DND-41 (cell line): ENCODE results near the gene FCN1.

Experiments
- ATAC-seq: fragments of 200-7000 bp; cut with Tn5 transposase; 3 replicates; pipeline ENCODE4 v1.9.1; 2021; ENCODE audit warnings: low read depth; ENCODE audit not compliant: insufficient read depth
- DNase-seq: peaks from one replicate; pipeline ENCODE4 v3.0.0-alpha.2; 2020
- H2AFZ ChIP-seq: 2 replicates; pipeline ENCODE4 v1.6.0; 2012; ENCODE audit warnings: low read depth, low read length
- H3K27ac ChIP-seq: 2 replicates; pipeline ENCODE4 v1.5.1; 2012; ENCODE audit warnings: low read length, inconsistent platforms
- H3K27me3 ChIP-seq: fragments of 200-600 bp; sonication (generic); 2 replicates; pipeline ENCODE4 v1.6.0; 2012; ENCODE audit warnings: low read length, mild to moderate bottlenecking, inconsistent platforms; ENCODE audit not compliant: insufficient read depth, poor library complexity
- H3K36me3 ChIP-seq: 2 replicates; pipeline ENCODE4 v1.5.1; 2012; ENCODE audit warnings: low read length, inconsistent platforms; ENCODE audit not compliant: insufficient read depth
- H3K4me1 ChIP-seq: 2 replicates; pipeline ENCODE4 v1.5.1; 2012; ENCODE audit warnings: mild to moderate bottlenecking, low read length; ENCODE audit not compliant: insufficient read depth
- H3K4me2 ChIP-seq: 2 replicates; pipeline ENCODE4 v1.6.0; 2012; ENCODE audit warnings: mild to moderate bottlenecking, moderate library complexity, low read length, inconsistent platforms; ENCODE audit not compliant: insufficient read depth
- H3K4me3 ChIP-seq, 2 experiments: fragments of 200-600 bp in 1 of 2; shearing (Covaris generic) in 1 of 2; 2 replicates each; pipeline ENCODE4 v1.5.1; 2012 to 2016; ENCODE audit warnings: inconsistent platforms in 2 of 2, low read length in 2 of 2, mild to moderate bottlenecking in 2 of 2, low read depth in 1 of 2, moderate library complexity in 1 of 2
- H3K79me2 ChIP-seq: 2 replicates; pipeline ENCODE4 v1.6.0; 2012; ENCODE audit warnings: low read length, inconsistent platforms; ENCODE audit not compliant: insufficient read depth
- H3K9ac ChIP-seq: 2 replicates; pipeline ENCODE4 v1.6.0; 2012; ENCODE audit warnings: low read depth, mild to moderate bottlenecking, inconsistent platforms, low read length, moderate library complexity
- H3K9me3 ChIP-seq: 2 replicates; pipeline ENCODE4 v1.5.1; 2012; ENCODE audit warnings: low read length, moderate library complexity, mild to moderate bottlenecking, inconsistent platforms; ENCODE audit not compliant: insufficient read depth, severe bottlenecking
- H4K20me1 ChIP-seq: 2 replicates; pipeline ENCODE4 v1.6.0; 2012; ENCODE audit warnings: low read length; ENCODE audit not compliant: insufficient read depth
- CTCF ChIP-seq: IDR thresholded peaks from 2 replicates; pipeline ENCODE4 v1.5.1; 2012; ENCODE audit warnings: borderline replicate concordance, low read length, moderate library complexity, mild to moderate bottlenecking; ENCODE audit not compliant: poor library complexity, severe bottlenecking; ENCODE audit errors: extremely low read depth
- EZH2 ChIP-seq: IDR thresholded peaks from 3 replicates; pipeline ENCODE4 v1.6.1; 2012; ENCODE audit warnings: borderline replicate concordance, low read depth, mild to moderate bottlenecking, moderate library complexity, low read length, inconsistent platforms; ENCODE audit not compliant: severe bottlenecking

The FCN1 gene

GRCh38 chr9:134897584-134898170, 20.0 kb downstream of the FCN1 start:
- ATAC-seq: no peak
- H3K4me1 ChIP-seq: no peaks in the 10 kb centered on the region
- H3K79me2 ChIP-seq: no peaks in the 10 kb centered on the region
- no peak overlapping the region for H3K4me2 ChIP-seq
- no peaks in the 10 kb centered on the region for H3K27me3 ChIP-seq
- H4K20me1 ChIP-seq: no peaks in the 10 kb centered on the region
- H2AFZ ChIP-seq: no peak overlapping the region
- H3K36me3 ChIP-seq: no peaks in the 10 kb centered on the region
- TF ChIP-seq EZH2 (no peak), CTCF (no peak)
- no peak overlapping the region for H3K9ac ChIP-seq
- H3K4me3 ChIP-seq: no peak overlapping the region
- H3K9me3 ChIP-seq: peaks cover 6% of the 10 kb centered on the region
- H3K27ac ChIP-seq: no peak overlapping the region
- DNase-seq: no peak

- H3K27ac ChIP-seq: no peak overlapping the region
- H3K4me2 ChIP-seq: no peak overlapping the region
- DNase-seq: no peak
- no peak overlapping the region for H2AFZ ChIP-seq
- H3K4me1 ChIP-seq: no peaks in the 10 kb centered on the region
- H4K20me1 ChIP-seq: no peaks in the 10 kb centered on the region
- no peaks in the 10 kb centered on the region for H3K79me2 ChIP-seq
- no peaks in the 10 kb centered on the region for H3K27me3 ChIP-seq
- TF ChIP-seq EZH2 (no peak), CTCF (no peak)
- ATAC-seq: no peak
- H3K9me3 ChIP-seq: peaks cover 6% of the 10 kb centered on the region
- no peak overlapping the region for H3K4me3 ChIP-seq
- no peak overlapping the region for H3K9ac ChIP-seq
- H3K36me3 ChIP-seq: no peaks in the 10 kb centered on the region
These were observed 20.7 kb downstream of the FCN1 start for GRCh38 chr9:134896834-134897583.

GRCh38 chr9:134895908-134896833, 21.5 kb downstream of the FCN1 start:
- no peak overlapping the region for H2AFZ ChIP-seq
- H3K4me2 ChIP-seq: no peak overlapping the region
- TF ChIP-seq CTCF (no peak), EZH2 (no peak)
- no peaks in the 10 kb centered on the region for H3K27me3 ChIP-seq
- H4K20me1 ChIP-seq: no peaks in the 10 kb centered on the region
- H3K36me3 ChIP-seq: no peaks in the 10 kb centered on the region
- no peaks in the 10 kb centered on the region for H3K79me2 ChIP-seq
- peaks cover 6% of the 10 kb centered on the region for H3K9me3 ChIP-seq
- ATAC-seq (no peak), DNase-seq (no peak)
- H3K4me1 ChIP-seq: no peaks in the 10 kb centered on the region
- H3K27ac ChIP-seq: no peak overlapping the region
- H3K4me3 ChIP-seq: no peak overlapping the region
- H3K9ac ChIP-seq: no peak overlapping the region
